HL-60 (cell line): ENCODE data around the gene MNDA.

Experiments
- DNase-seq, 2 experiments: peaks; one replicate each; pipeline ENCODE4 v3.0.0-alpha.2; 2010 to 2020; ENCODE audit warnings: low read depth in 1 of 2, low spot score in 1 of 2
- H3K27ac ChIP-seq: fragments of 250-450 bp; sonication (Bioruptor Pico); replicated peaks from 2 replicates; pipeline ENCODE4 v1.5.1; 2020; ENCODE audit warnings: mild to moderate bottlenecking, moderate library complexity
- H3K27me3 ChIP-seq: fragments of 250-450 bp; sonication (Bioruptor Pico); 2 replicates; pipeline ENCODE4 v1.5.1; 2021; ENCODE audit warnings: mild to moderate bottlenecking, moderate library complexity; ENCODE audit not compliant: insufficient read depth, poor library complexity, severe bottlenecking
- H3K4me3 ChIP-seq: replicated peaks from 2 replicates; pipeline ENCODE4 v1.5.1; 2011; ENCODE audit warnings: mild to moderate bottlenecking, control low read depth, low read length; ENCODE audit not compliant: insufficient read depth
- GABPA ChIP-seq: IDR thresholded peaks from 2 replicates; pipeline ENCODE4 v1.6.1; 2012; ENCODE audit warnings: low read depth
- POLR2AphosphoS5 ChIP-seq: IDR thresholded peaks from 2 replicates; pipeline ENCODE4 v1.6.1; 2012; ENCODE audit warnings: low read depth
- SPI1 ChIP-seq: IDR thresholded peaks from 2 replicates; pipeline ENCODE4 v1.6.1; 2012; ENCODE audit warnings: low read depth, mild to moderate bottlenecking, borderline replicate concordance
- TF ChIP-seq, protein P1 (sequence below): IDR thresholded peaks from 2 replicates; pipeline ENCODE4 v1.6.1; 2012; ENCODE audit warnings: low read depth; ENCODE audit not compliant: insufficient replicate concordance
- TF ChIP-seq, protein P2 (sequence below): IDR thresholded peaks from one replicate; pipeline ENCODE4 v1.5.1; 2011; ENCODE audit warnings: low read length, control low read depth, inconsistent platforms; ENCODE audit not compliant: insufficient read depth

The MNDA gene

DNA sequence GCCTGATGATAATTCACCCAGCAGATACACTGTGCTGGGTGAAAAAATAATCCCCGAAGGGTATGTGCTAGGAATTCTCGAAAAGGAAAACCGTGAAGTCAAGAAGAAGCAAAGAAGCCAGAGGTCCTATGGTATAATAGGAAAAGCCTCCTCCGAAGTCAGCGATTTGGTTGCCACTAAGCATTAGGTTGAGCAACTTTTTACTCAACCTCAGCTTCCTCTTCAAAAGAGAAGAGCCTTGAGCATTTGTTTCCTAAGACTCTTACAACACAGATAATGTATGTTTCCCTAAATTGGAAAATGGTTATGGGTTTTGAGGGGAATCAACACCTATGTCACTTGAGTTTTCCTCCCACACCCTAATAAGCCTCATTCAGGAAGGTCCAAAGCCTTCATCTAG lies 21.3 kb upstream of the MNDA start:
- Histone ChIP-seq H3K27ac (peak overlapping the region; percentile 61), H3K27me3 (no peaks in the 10 kb centered on the region), H3K4me3 (no peak overlapping the region)
- TF ChIP-seq, protein P1, sequence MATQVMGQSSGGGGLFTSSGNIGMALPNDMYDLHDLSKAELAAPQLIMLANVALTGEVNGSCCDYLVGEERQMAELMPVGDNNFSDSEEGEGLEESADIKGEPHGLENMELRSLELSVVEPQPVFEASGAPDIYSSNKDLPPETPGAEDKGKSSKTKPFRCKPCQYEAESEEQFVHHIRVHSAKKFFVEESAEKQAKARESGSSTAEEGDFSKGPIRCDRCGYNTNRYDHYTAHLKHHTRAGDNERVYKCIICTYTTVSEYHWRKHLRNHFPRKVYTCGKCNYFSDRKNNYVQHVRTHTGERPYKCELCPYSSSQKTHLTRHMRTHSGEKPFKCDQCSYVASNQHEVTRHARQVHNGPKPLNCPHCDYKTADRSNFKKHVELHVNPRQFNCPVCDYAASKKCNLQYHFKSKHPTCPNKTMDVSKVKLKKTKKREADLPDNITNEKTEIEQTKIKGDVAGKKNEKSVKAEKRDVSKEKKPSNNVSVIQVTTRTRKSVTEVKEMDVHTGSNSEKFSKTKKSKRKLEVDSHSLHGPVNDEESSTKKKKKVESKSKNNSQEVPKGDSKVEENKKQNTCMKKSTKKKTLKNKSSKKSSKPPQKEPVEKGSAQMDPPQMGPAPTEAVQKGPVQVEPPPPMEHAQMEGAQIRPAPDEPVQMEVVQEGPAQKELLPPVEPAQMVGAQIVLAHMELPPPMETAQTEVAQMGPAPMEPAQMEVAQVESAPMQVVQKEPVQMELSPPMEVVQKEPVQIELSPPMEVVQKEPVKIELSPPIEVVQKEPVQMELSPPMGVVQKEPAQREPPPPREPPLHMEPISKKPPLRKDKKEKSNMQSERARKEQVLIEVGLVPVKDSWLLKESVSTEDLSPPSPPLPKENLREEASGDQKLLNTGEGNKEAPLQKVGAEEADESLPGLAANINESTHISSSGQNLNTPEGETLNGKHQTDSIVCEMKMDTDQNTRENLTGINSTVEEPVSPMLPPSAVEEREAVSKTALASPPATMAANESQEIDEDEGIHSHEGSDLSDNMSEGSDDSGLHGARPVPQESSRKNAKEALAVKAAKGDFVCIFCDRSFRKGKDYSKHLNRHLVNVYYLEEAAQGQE, result no peak
- TF ChIP-seq SPI1 (peak; percentile 72), GABPA (no peak)
- DNase-seq, result peak; percentile 71 to 85

DNA sequence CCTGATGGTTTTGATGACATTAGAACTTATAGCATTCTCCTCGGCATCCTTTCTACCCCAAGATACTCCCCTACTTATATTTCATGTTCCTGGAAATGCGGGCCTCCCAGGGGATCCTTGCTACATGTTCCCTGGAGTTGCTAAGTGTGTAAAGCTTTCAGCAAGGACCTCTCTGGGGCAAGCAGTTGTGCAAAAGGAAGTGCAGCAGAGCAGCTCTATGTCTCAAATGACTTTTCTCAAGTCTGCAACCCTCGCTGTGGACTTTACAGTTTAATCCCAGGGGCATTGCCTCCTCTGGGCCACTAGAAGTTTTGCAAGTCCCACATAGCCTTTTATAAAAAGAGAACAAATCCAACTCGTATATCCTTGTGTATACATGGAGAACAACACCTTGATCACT lies 20.8 kb upstream of the MNDA start:
- DNase-seq, result peak; percentile 58 to 92
- Histone ChIP-seq H3K27ac (peak overlapping the region; percentile 61), H3K27me3 (no peaks in the 10 kb centered on the region), H3K4me3 (no peak overlapping the region)
- TF ChIP-seq SPI1, result peak; percentile 56; the same call in 1 of the 2 replicates
- TF ChIP-seq GABPA, result no peak
- TF ChIP-seq, protein P2, sequence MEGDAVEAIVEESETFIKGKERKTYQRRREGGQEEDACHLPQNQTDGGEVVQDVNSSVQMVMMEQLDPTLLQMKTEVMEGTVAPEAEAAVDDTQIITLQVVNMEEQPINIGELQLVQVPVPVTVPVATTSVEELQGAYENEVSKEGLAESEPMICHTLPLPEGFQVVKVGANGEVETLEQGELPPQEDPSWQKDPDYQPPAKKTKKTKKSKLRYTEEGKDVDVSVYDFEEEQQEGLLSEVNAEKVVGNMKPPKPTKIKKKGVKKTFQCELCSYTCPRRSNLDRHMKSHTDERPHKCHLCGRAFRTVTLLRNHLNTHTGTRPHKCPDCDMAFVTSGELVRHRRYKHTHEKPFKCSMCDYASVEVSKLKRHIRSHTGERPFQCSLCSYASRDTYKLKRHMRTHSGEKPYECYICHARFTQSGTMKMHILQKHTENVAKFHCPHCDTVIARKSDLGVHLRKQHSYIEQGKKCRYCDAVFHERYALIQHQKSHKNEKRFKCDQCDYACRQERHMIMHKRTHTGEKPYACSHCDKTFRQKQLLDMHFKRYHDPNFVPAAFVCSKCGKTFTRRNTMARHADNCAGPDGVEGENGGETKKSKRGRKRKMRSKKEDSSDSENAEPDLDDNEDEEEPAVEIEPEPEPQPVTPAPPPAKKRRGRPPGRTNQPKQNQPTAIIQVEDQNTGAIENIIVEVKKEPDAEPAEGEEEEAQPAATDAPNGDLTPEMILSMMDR, result no peak
- no peak; the same call in 1 of the 2 replicates for TF ChIP-seq POLR2AphosphoS5

DNA sequence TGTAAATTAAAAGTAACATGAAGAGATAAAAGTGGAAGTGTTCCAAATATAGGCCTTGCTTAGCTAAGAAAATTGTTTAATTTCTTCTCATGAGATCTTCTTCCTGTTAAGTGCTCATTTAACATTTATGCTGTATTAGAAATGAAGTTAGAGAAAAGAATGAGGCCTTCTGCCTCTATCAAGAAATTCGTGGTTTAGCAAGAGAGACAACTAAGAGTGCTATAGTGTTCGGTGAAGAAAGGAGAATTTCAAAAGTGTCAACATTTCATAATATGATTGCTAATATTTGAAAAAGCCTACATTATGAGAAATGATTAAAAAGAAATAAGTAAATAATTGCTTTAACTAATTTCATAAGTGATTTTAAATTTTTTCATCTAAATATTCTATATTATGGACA lies 18.8 kb upstream of the MNDA start:
- peak overlapping the region; percentile 61 for H3K27ac ChIP-seq
- no peak overlapping the region for H3K4me3 ChIP-seq
- no peaks in the 10 kb centered on the region for H3K27me3 ChIP-seq
- DNase-seq, result no peak
- TF ChIP-seq, protein P1, result no peak
- no peak for TF ChIP-seq POLR2AphosphoS5
- TF ChIP-seq SPI1, result no peak

DNA sequence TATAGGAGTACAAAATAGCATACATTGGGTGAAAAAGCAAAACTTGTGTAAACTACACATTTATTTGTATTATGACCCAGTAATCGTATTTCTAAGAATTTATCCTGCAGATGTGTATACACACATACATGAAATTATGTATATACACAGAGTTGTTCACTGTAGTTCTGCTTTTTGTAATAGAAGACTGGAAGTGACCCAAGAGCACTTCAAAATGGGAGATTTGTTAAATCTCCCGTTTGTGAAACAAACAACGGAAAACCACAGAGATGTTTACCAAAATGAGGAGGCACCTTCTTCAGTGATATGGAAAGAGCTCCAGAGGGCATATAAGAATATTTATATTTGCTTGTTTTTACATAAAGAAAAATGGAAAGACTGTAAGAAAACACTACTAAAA lies 18.0 kb upstream of the MNDA start:
- no peak overlapping the region for H3K4me3 ChIP-seq
- TF ChIP-seq SPI1, result peak; percentile 60; the same call in 1 of the 2 replicates
- TF ChIP-seq, protein P2, result no peak
- TF ChIP-seq, protein P1, result no peak
- TF ChIP-seq POLR2AphosphoS5, result no peak
- H3K27ac ChIP-seq, result peak overlapping the region; percentile 61
- DNase-seq, result peak in 1 of 2 experiments; percentile 56
- no peaks in the 10 kb centered on the region for H3K27me3 ChIP-seq
